WERI-Rb-1 (cell line): Measurements from ENCODE around the gene TBCA.

Experiments used
- DNase-seq: peaks from one replicate; pipeline ENCODE4 v3.0.0-alpha.2; 2020
- H3K27ac ChIP-seq: fragments of 250-450 bp; sonication (Bioruptor Pico); 2 replicates; pipeline ENCODE4 v1.5.1; 2020; ENCODE audit warnings: mild to moderate bottlenecking, moderate library complexity
- H3K27me3 ChIP-seq: fragments of 250-450 bp; sonication (Bioruptor Pico); 2 replicates; pipeline ENCODE4 v1.5.1; 2021; ENCODE audit warnings: mild to moderate bottlenecking, low read depth, moderate library complexity; ENCODE audit not compliant: insufficient read depth, severe bottlenecking
- H3K36me3 ChIP-seq: fragments of 250-450 bp; sonication (Bioruptor Pico); 2 replicates; pipeline ENCODE4 v1.5.1; 2020; ENCODE audit warnings: mild to moderate bottlenecking, moderate library complexity
- H3K4me3 ChIP-seq: 2 replicates; pipeline ENCODE4 v1.5.1; 2011; ENCODE audit warnings: low read depth, mild to moderate bottlenecking, control low read depth, low read length
- H3K9me3 ChIP-seq: fragments of 250-450 bp; sonication (Bioruptor Pico); 2 replicates; pipeline ENCODE4 v1.5.1; 2021; ENCODE audit warnings: mild to moderate bottlenecking, moderate library complexity; ENCODE audit not compliant: severe bottlenecking
- CTCF ChIP-seq: IDR thresholded peaks from 2 replicates; pipeline ENCODE4 v1.5.1; 2011; ENCODE audit warnings: low read depth, mild to moderate bottlenecking, control low read depth, inconsistent platforms, low read length

The TBCA gene

GRCh38 chr5:77785229-77785628, 9.1 kb upstream of the TBCA start:
- DNase-seq = no peak
- TF ChIP-seq CTCF = no peak
- no peak overlapping the region for H3K4me3 ChIP-seq

GRCh38 chr5:77784735-77785134, 8.6 kb upstream of the TBCA start:
- Histone ChIP-seq H3K9me3 (peaks cover 4% of the 10 kb centered on the region), H3K36me3 (no peaks in the 10 kb centered on the region), H3K27ac (no peak overlapping the region), H3K4me3 (no peak overlapping the region), H3K27me3 (no peaks in the 10 kb centered on the region)
- no peak for DNase-seq
- TF ChIP-seq CTCF = no peak

More at GRCh38 chr5:77785229-77785628, 9.1 kb upstream of the TBCA start:
- no peaks in the 10 kb centered on the region for H3K27me3 ChIP-seq
- peaks cover 4% of the 10 kb centered on the region for H3K9me3 ChIP-seq
- no peaks in the 10 kb centered on the region for H3K36me3 ChIP-seq
- no peak overlapping the region for H3K27ac ChIP-seq

GRCh38 chr5:77781076-77781475, 4.9 kb upstream of the TBCA start:
- H3K27me3 ChIP-seq = no peaks in the 10 kb centered on the region
- peaks cover 4% of the 10 kb centered on the region for H3K9me3 ChIP-seq
- H3K36me3 ChIP-seq = no peaks in the 10 kb centered on the region; the same call in 1 of the 2 replicates
- no peak for TF ChIP-seq CTCF
- no peak overlapping the region for H3K4me3 ChIP-seq
- DNase-seq = peak; percentile 44
- no peak overlapping the region for H3K27ac ChIP-seq

- Histone ChIP-seq H3K4me3 (no peak overlapping the region), H3K27ac (no peak overlapping the region), H3K9me3 (peaks cover 4% of the 10 kb centered on the region), H3K27me3 (no peaks in the 10 kb centered on the region), H3K36me3 (peaks cover 10% of the 10 kb centered on the region)
- no peak for DNase-seq
- no peak for TF ChIP-seq CTCF
Measured at GRCh38 chr5:77778881-77779438, 2.8 kb upstream of the TBCA start.

- TF ChIP-seq CTCF = no peak
- no peaks in the 10 kb centered on the region for H3K27me3 ChIP-seq
- no peak overlapping the region for H3K4me3 ChIP-seq
- no peak for DNase-seq
- H3K36me3 ChIP-seq = peaks cover 15% of the 10 kb centered on the region
- no peak overlapping the region for H3K27ac ChIP-seq
- H3K9me3 ChIP-seq = no peaks in the 10 kb centered on the region
Measured at GRCh38 chr5:77778398-77778797, 2.3 kb upstream of the TBCA start.

- Histone ChIP-seq H3K4me3 (no peak overlapping the region), H3K27me3 (no peaks in the 10 kb centered on the region), H3K9me3 (no peaks in the 10 kb centered on the region), H3K27ac (no peak overlapping the region), H3K36me3 (peaks cover 20% of the 10 kb centered on the region)
- DNase-seq = no peak
- TF ChIP-seq CTCF = no peak
Measured at GRCh38 chr5:77777911-77778310, 1.8 kb upstream of the TBCA start.
